Stimulated activated naive CD4-positive, alpha-beta T cell treated with Interleukin-2 at 50 U/mL for 16 hours (primary cell): ENCODE data around the gene TJAP1.
"Not testable (repeated sequence)": the region's sequence is repeated elsewhere in the genome, so short reads cannot be mapped to it uniquely, and the experiment has no call there.

Source experiments
- DNase-seq: peaks from one replicate; lab custom pipeline; 2025; lab: John Stamatoyannopoulos, UW

The TJAP1 gene

GRCh38 chr6:43505718-43506117 is 28.3 kb downstream of the TJAP1 start:
- DNase-seq: no peak

- no peak for DNase-seq
Observed at GRCh38 chr6:43506171-43506570, 28.8 kb downstream of the TJAP1 start.

DNA sequence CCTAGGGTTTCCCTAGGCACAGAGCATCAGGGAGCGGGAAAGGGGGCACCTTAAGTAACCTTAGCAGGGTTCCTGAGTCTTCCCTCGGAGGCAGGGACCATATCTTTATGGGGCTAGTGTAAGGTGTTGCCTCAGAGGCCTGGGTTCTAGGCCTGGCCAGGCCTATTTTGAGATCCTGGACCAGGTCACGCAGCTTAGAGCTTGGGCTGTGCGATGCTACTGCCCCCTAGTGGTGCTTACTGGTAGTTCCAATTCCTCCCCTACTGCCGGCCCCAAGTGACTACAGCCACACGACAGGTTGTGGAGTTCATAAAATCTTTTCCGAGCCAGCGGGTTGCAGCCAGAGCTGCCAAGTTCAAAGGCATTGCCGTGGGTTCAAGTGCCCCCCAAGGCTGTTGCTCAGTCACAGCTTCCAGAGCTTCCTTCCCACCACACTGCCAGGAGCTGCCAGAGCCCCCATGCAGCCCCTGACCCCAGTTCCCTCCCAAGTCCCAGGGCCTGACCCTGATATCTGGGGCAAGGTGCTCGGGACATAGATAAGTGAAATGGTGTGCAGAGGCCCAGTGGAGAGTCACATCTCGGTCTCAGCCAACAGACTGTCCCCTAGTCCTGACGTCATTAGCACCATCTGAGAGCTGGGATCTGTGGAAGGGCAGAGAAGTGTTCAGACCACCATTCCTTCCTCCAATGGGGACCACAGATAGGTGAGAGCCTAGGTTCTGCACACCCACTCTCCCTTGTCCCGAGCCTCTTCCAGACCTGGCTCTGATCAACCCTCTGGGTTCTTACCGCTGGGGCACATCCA is 29.5 kb downstream of the TJAP1 start:
- DNase-seq: peak; percentile 65

DNA sequence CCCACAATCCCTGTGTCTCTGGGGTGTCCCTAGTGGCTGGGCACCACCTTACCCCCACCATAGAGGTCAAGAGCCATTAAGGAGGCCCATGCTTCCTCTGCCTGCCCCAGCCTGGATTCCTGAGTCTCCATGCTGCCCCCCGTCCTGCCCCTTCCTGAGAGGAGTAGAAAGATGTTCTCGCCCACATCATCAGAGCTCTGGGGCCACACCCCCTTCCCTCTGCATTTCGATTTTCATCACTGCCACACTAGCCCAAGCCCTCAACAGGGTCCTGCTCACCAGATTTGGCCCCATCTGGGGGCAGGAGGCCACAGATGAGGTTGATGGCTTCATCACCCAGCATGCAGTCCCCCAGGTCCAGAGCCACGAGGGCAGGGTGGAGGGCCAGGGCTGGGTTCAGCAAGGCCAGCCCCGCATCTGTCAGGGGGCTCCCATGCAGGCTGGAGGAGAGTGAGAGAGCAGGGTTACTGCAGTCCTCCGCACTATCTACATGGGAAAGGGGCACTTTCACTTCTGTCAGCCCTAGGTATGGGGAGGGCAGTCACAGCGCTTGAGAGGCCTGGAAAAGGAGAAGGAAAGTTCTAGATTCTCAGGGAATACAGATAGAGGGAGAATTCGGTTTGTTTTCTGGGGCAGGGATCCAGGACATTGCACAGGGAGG is 31.2 kb downstream of the TJAP1 start:
- no peak for DNase-seq

GRCh38 chr6:43509142-43509983 is 32.0 kb downstream of the TJAP1 start:
- peak; percentile 25 for DNase-seq

- peak; percentile 73 for DNase-seq
Observed at GRCh38 chr6:43509984-43510826, 32.8 kb downstream of the TJAP1 start, which contains the start of gene LRRC73. LRRC73 (minus strand) TSS chr6:43510346; CDS start chr6:43509785, 561 bp downstream.

GRCh38 chr6:43510827-43511163 is 33.4 kb downstream of the TJAP1 start:
- DNase-seq: no peak

DNA sequence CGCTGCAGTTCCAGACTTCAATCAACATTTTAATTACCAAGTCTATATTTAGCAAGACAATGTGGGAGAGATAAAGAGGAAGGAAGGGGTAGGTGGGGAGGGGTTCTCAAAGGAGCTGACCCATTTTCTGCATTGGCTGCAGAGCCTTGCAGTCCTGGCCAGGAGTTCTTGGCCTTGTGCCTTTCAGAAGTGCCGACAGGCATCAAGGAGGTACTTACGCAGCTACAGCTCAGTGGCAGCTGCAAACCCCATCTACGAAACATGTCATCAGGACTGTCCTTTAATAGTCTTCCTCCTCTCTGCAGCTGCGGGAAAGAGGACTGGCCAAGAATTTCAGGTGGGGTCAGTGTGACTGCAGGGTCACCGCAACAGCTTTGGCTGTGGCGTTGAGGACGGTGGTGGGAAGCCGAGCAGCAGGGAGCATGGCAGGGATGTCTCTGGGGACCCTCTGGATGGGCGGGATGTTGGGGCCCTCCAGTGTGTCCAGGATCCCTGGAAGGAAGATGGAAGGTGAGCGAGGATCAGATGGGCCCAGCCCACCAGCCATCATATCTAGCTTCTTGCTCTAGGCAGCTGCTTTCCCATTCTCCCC is 34.5 kb downstream of the TJAP1 start:
- DNase-seq: no peak

DNA sequence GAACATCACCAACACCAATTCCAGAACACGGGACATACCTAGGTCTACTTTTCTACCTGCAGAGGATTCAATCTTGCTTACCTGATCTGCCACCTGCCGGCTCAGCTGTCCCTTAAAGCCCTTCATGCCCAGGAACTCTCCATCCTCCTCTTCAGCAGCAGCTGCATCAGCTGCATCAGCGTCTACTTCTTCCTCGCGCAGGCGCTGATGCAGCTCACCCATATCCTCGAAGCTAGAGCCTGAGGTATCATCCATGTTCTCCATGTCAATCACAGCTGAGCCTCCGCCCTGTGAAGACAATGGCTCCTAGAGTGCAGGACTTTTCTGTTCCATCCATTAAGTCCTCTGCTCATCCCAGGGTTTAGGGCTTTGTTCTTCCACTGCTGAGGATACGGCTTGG is 38.4 kb downstream of the TJAP1 start:
- DNase-seq: no peak

GRCh38 chr6:43516367-43516696 is 39.0 kb downstream of the TJAP1 start:
- no peak for DNase-seq

DNA sequence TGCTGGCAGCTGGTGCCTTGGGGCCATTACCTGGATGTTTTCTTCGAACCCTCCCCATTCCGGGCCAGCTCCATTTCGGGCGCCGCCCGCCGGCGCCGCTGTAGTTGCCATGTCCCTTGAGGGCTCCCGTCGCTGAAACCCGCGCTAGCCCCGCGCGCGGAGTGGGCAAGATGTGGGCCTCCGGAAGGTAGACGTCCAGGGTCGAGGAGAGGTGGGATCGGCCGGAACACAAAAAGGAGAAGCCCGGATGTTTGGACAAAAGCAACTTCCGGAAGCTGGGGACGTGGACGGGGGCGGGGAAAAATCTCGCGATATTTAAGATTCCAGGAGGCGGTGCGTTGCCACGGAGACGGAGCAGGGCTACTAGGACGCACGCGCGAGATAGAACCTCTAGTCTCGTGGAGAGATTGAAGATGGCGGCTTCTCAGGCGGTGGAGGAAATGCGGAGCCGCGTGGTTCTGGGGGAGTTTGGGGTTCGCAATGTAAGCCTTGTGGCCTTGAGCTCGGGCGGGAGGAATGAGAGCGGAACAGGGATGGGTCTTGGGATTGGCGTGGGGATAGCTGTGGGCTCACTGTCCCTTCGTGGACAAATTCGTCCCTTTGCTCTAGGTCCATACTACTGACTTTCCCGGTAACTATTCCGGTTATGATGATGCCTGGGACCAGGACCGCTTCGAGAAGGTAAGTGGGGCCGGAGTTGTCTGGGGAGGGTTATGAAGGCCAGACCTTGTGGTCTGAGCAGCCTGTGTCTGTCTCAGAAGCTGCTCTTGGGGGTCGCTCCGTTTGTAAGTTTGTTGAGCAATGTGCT is 39.5 kb downstream of the TJAP1 start, which contains the start of the genes POLR1C and YIPF3:
TSS of gene POLR1C (plus strand) at position 393 of the 808 bp plus-strand sequence. CDS start at position 414, 21 bp downstream.
TSS of gene YIPF3 (minus strand) at position 230 of the 808 bp plus-strand sequence. CDS start at position 111, 119 bp downstream.
- DNase-seq: peak; percentile 96

DNA sequence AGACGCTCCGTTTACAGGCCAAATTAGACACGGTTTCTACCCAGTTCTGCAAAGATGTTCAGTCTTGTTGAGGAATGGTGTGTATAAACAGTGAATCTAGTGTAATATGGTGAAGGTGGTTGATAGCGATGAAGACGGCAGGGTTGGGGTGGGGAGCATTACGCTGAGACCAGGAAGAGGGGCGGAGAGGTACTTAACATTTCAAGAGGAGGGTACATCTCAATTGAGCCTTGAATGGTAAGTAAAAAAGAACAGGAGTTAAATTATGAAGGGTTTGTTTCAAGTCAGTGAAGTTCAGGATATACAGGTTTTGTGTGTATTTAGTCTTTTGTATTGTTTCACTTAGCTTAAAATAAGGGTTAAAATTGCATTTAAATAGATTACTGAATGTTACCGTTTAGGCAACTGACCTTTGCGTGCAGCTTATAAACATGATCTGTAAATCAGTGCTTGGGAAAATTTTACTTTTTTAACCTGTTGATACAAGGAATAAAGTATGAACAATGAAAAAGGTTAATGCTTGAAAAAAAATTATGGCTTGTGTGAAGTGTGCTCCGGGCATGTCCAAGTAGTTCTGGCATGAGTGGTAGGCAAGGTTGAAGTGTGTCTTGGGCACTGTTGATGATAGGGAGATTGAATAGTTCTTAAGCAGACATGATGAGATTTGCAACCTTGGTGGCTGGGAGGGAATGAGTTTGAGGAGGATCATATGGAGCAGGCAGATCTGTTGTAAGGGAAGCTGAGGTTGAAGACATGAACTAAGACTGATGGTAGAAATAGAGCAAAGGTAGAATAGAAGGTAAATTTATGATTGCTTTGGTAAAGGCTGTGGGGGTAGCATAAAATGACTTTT is 40.4 kb downstream of the TJAP1 start:
- DNase-seq: no peak

DNA sequence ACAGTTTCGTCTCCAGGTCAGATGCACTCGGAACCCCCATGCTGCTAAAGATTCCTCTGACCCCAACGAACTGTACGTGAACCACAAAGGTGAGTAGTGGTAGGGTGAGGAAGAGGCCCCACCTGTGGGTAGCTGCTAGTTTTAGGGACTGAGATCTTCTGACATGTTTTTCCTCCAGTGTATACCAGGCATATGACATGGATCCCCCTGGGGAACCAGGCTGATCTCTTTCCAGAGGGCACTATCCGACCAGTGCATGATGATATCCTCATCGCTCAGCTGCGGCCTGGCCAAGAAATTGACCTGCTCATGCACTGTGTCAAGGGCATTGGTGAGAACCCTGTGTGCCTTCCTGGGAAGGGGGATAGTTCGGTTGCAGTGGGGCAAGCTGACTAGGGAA is 42.7 kb downstream of the TJAP1 start:
- no peak for DNase-seq

GRCh38 chr6:43521836-43522235 is 44.5 kb downstream of the TJAP1 start:
- no peak for DNase-seq

DNA sequence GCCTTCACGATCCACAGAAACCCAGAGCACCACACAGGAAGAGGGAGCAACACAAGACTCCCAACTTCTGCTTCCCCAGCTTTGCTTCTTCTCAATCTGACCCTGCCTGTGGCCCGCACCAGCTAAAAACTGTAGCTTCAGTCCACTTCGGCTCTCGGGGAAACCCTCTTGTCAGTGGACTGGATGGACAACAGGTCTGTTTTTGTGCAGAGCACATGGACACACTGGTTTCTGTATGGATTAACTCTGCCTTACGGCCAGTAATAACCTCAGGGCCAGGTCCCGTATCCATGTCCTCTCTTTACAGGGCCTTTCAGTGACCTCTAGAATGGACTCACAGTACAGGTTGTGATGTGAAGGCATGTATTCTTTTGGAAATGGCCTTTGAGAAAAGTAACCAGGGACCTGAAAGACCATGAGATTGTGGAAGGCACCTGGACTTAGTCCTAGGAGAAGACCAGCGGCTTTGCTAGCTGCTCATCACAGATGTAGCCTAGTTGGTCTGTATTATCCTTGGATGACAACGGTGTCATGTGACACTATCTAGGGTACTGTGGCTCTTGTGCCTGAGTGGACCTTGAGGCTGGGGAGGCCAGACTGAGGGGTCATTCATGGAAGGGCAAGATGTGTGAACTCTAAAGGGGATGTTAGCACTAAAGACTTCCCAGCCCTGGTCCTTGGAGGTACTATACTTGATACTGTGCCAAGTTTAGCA is 45.3 kb downstream of the TJAP1 start:
- DNase-seq: no peak

DNA sequence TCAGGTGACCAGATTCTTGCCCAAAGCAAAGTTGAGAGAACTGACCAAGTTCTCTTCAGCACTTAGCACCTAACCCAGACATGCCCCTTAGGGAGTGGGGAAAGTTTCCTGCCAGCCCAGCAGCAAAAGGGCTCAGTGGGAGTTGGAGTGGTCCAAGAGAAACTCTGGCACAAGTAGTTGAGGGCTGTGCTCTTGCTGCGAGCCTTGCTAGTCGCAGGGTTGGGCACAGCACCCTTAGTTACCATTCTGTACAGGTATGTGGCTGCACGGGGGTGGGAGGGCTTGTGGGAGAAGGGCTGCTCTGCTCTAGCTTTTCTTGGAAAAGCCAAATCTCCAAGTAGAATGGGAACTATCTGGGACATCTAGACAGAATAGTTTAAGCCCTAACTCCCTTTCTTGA is 45.9 kb downstream of the TJAP1 start:
- DNase-seq: no peak

DNA sequence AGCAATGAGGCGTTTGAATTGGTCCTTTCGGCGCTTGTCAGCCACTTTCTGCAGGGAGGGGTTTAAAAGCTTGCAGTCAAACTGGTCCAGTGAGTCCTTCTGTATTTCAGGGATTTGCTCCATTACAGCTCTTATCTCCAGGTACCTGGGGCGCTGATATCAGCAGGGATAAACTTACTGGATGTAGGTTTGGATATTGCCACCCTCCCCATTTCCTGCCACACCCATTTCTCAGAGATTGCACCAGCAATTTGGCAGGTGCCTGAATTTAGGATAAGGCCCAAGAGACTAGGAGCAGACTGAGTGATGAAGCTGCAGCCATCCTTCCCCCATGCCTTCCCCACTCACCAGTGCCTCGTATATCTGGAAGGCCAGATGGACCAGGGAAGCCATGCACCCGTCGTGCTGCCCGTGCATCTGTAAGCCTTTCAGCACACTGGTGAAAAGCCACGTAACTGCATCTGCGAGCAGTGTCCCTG is 47.2 kb downstream of the TJAP1 start:
- DNase-seq: no peak

DNA sequence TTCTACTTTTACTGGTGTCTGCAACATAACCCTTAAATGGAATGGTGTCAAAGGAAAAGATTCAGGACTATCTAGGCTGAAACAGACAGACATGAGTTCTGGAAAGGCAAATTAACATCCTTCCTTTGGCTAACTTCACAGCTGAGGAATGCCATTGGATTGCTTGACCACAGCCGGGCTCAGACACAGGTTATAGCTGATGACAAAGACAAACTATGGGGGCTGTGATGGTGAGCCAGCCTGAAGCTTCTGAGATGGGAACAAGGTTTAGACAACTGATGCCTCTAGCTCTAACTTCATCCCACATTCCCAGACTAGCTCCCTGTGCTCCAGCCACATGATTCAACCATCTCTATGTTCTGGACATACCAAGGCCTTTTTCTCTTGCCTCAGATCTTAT is 54.8 kb downstream of the TJAP1 start:
- no peak for DNase-seq

DNA sequence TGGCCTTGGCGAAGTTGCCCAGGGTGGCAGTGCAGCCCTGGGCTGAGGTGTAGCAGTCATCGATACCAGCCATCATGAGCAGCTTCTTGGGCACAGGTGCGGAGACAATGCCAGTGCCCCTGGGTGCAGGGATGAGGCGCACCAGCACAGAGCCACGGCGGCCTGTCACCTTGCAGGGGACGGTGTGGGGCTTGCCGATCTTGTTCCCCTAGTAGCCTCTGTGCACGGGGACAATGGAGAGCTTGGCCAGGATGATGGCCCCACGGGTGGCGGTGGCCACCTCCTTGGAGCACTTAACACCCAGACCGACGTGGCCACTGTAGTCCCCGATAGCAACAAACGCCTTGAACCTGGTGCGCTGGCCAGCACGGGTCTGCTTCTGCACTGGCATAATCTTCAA is 61.6 kb downstream of the TJAP1 start:
- not testable (repeated sequence) for DNase-seq
